Stimulated activated CD8-positive, alpha-beta memory T cell treated with anti-CD3 and anti-CD28 coated beads, Interleukin-4, amount 100 ng/mL, for 1 hour (primary cell): ENCODE measurements around the gene CARNS1.
"Not testable (repeated sequence)": the region's sequence is repeated elsewhere in the genome, so short reads cannot be mapped to it uniquely, and the experiment has no call there.

ENCODE experiments used
- DNase-seq, 2 donors: peaks; one replicate each; pipeline ENCODE4 v3.0.0-alpha.2; 2020; ENCODE audit warnings: low read depth in 2 of 2, low spot score in 1 of 2

CARNS1 gene

DNA sequence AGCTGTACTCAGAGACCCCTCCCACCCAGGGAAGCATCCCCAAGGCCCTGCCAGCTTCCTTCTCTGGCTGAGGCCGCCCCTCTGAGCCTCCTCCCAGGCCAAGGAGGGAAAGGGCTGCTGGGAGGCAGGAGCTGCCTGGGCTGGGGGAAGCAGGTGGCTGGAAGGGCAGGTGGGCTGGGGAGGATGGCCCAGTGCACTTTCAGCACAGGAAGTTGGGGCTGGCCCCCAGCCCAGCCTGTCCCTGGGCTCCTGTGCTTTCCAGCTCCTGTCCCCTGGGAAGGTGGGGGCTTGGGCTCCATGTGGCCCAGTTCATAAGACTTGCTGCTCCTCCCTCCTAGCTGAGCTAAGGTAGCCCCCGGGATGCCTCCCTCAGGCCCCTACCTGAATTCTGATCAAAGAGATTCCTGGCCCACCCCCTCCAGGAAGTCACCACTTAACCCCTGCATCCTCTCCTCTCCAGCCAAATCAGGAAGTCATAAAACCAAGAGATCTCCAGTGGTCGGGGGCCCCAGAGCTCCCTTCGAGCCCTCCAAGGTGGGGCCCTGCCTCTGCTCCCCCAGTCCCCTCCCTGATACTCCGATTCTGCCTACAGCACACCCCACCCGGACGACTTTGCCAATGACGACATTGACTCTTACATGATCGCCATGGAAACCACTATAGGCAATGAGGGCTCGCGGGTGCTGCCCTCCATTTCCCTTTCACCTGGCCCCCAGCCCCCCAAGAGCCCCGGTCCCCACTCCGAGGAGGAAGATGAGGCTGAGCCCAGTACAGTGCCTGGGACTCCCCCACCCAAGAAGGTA, 18.7 kb upstream of the CARNS1 start:
- DNase-seq, result no peak

- no peak for DNase-seq
These were observed 17.9 kb upstream of the CARNS1 start for GRCh38 chr11:67397536-67397935.

- no peak for DNase-seq
These were observed 17.4 kb upstream of the CARNS1 start for GRCh38 chr11:67397986-67398660.

GRCh38 chr11:67398661-67399563, 16.6 kb upstream of the CARNS1 start:
- DNase-seq, result no peak

GRCh38 chr11:67400251-67400941, 15.1 kb upstream of the CARNS1 start:
- DNase-seq, result no peak

GRCh38 chr11:67400942-67401494, 14.5 kb upstream of the CARNS1 start:
- DNase-seq, result no peak

GRCh38 chr11:67401495-67402191, 13.8 kb upstream of the CARNS1 start, which contains the start of gene PPP1CA:
PPP1CA (minus strand) TSS chr11:67401858; CDS start chr11:67401782, 76 bp downstream.
- DNase-seq, result peak; percentile 79 to 91

DNA sequence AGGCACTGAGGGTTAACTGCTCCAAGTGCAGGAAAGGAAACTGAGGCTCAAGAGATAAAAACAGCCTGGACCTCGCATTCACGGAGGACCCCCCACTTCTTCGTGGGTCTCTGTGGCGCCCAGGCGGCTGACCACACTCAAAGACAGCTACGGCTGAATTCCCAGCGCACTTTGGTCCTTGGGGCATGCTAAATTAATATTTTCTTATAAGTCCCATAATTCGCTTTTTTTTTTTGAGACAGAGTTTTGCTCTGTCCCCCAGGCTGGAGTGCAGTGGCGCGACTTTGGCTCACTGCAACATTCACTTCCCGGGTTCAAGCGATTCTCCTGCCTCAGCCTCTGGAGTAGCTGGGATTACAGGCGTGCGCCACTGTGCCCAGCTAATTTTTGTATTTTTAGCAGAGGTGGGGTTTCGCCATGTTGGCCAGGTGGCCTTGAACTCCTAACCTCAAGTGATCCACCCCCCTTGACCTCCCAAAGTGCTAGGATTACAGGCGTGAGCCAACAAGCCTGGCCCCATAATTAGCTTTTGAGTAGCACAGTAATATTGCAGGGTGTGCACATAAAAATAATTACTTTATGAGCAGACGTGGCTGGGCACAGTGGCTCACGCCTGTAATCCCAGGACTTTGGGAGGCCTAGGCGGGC, 13.2 kb upstream of the CARNS1 start:
- DNase-seq, result not testable (repeated sequence)

- not testable (repeated sequence) for DNase-seq
These were observed 12.4 kb upstream of the CARNS1 start for GRCh38 chr11:67403085-67403484.

GRCh38 chr11:67404515-67405195, 10.8 kb upstream of the CARNS1 start:
- no peak for DNase-seq

DNA sequence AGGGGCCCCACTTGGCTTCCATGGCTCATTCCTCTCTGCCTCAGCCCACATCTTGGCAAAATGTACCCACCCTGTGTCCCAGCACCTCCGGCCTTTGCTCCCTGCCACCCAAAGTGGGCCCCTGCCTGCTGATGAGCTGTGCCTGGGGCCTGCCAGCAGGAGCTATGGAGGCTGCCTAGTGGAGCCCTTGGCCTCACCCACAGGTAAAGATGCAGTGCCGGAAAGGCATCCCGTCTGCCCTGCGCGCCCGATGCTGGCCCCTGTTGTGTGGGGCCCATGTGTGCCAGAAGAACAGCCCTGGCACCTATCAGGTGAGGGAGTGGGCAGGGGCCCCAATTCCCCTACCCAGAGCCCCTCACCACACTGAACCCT, 10.3 kb upstream of the CARNS1 start:
- DNase-seq, result no peak

DNA sequence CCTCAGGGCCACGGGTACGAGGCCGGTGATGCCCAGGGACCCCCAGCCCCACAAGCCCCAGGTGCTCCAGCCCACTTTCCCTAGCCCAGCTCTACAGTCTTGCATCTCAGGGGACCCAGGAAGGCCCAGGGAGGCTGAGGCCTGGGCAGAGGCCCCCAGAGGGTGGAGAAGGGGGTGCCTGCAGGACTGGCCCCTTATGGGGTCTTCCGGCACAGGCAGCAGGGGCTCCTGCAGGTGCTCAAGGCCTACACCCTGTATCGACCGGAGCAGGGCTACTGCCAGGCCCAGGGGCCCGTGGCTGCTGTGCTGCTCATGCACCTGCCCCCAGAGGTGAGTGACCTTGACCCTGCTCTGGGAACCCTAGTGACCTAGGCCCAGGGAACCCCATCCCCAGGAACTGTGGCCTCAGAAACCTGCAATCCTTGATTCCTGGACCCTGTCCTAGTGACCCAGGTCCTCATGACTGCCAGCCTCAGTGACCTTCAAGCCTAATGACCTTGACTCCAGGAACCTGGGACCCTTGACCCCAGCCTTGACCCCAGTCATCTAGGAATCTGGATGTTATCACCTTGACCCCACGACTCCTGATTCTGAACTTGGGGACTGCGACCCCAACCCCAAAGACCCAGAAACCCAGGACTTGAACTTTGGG, 9.7 kb upstream of the CARNS1 start:
- no peak for DNase-seq

DNA sequence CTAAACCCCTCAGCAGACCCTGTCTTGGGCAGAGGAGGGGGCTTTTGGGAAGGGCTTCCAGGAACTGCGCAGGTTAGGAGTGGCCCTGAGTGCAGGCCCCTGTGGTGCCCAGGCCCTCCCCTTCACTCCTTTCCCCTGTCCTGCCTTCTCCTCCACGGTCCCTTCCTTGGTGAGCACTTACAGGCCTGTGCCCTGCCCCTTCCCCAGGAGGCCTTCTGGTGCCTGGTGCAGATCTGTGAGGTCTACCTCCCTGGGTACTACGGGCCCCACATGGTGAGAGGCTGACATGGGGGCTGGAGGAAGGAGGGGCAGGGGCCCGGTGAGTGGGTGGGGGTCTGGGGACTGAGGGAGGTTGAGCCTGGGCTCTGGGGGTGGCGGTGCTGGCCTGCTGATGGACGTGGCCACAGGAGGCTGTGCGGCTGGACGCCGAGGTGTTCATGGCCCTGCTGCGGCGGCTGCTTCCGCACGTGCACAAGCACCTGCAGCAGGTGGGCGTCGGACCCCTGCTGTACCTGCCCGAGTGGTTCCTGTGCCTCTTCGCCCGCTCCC, 9.0 kb upstream of the CARNS1 start:
- no peak for DNase-seq

- no peak for DNase-seq
These were observed 8.3 kb upstream of the CARNS1 start for GRCh38 chr11:67406969-67407687.

DNA sequence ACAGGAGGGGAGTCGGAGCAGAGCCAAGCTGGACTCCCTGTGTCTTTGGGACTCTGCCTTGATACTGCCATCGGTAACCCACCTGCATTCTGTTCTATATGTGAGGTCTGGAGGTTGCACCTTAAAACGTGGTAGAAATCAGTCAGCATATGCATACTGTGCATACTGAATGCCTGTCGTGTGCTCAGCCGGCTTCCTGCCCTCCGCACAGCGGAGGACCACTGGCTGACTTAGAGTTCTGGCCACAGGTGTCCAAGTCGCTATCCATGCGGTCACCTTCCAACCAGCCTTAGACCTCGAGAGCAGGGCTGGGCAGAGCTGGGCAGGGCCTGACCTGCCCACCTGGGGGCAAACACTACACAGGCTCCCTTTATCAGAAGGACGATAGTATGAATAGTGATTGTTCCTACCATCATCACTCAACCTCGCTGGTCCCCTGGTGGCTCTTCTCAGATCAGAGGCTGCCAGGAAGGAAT, 7.8 kb upstream of the CARNS1 start:
- DNase-seq, result no peak

- no peak for DNase-seq
These were observed 6.9 kb upstream of the CARNS1 start for GRCh38 chr11:67408437-67409200.

DNA sequence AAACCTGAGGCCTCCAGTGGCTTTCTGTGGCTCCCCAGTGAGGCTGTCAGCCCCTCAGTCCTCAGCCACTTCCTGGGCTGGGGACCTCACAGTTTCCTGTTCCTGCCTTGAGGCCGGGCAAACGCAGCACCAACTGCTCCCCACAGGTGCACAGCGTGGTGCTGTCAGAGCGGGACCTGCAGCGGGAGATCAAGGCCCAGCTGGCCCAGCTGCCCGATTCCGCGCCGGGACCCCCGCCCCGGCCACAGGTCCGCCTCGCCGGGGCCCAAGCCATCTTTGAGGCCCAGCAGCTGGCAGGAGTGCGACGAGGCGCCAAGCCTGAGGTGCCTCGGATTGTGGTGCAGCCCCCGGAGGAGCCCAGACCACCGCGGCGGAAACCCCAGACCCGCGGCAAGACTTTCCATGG, 6.2 kb upstream of the CARNS1 start:
- peak in 1 of 2 donors; percentile 57 for DNase-seq
